Posterior vena cava (tissue), 2 donors: Measurements from ENCODE around the gene CLDND2. TPM values are rescaled to one million over a fixed set of nuclear protein-coding genes. Genes with fewer than 3 reads are reported as not detected.

ENCODE experiments used
- DNase-seq: peaks from one replicate; pipeline ENCODE4 v3.0.0-alpha.2; 2020; ENCODE audit warnings: low spot score
- intact Hi-C, 2 donors: fragments of 100-400 bp; cut with DNase I; formaldehyde crosslinking; loops; one replicate each; pipeline versions ENCODE4 v1.14.1 to v1.14.2; 2022 to 2023
- total RNA-seq, 2 donors: library from RNA; stranded (reverse); fragmentation: NEBNext Ultra II Directional; extraction: Animal tissue kit (Norgen Biotek cat#: 25700); gene quantifications; one replicate each; pipeline ENCODE4 v1.2.1, GENCODE V29; 2021
- donor health status: DM: yes; HTN: yes; CAD: no.
- donor health status: DM: yes; HTN: yes; CAD: no.

CLDND2 gene
- total RNA-seq, 2 donors from 2014 or later = 0.62 to 1.2 TPM

GRCh38 chr19:51339687-51340656 is 28.8 kb downstream of the CLDND2 start:
- intact Hi-C loops = loop anchor here in 1 of 2 donors (5.0 to 10.0 kb wide), 2 partner anchors 55 to 97 kb away; partner anchors contain the start of gene C19orf84
- peak; percentile 100 for DNase-seq

DNA sequence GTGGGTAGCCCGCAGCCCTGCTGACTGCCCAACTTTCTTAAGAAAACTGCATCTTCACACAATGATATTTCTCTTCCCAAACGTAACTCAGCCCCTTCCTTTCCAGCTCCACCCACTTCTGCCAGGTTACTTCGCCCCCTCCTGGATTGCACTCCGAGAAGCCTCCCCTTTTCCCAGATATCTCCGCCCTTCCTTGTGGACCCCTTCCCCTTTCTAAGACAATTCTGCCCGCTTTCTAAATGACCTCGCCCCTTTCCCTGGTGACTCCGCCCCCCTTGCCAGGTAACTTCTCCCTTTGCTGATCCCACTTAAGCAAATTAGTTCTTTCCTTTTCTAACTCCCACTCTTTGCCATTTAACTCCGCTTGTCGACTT is 29.5 kb downstream of the CLDND2 start:
- DNase-seq = no peak
- intact Hi-C loops = loop anchor here in 1 of 2 donors (5.0 to 10.0 kb wide), 2 partner anchors 56 to 98 kb away; partner anchors contain the start of gene C19orf84

- peak; percentile 94 for DNase-seq
- intact Hi-C loops = loop anchor here in 1 of 2 donors (5.0 to 10.0 kb wide), 2 partner anchors 56 to 99 kb away; partner anchors contain the start of gene C19orf84
These were observed 30.1 kb downstream of the CLDND2 start for GRCh38 chr19:51338563-51339312.

DNA sequence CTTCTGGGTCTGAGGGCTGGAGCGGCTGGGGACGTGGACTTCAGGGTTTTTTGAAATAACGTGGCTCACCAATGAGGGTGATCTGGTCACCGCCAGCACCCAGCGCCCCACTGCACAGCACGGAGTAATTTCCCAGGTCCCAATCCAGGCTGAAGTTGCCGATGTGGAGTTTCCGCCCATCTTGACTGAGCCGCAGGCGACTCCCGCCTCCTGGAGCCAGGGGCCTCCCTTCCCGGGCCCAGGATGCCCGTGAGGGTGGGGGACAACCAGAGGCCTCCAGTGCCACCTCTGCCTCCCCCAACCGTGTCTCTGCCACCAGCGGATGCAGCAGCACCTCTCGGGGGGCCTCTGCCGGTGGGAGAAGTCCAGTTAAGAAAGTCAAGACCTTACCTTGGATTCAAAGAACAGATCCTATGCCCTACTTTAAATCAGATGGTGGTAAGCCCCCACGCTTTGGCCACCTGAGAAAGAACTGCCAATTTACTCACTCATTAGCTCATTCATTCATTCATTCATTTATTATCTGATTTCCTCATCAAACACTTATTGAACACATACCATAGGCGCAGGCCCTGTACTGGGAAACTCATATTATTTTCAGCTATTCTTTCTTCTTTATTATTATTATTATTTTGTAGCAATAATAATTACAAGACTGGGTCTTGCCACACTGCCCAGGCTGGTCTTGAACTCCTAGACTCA is 30.8 kb downstream of the CLDND2 start:
- DNase-seq = no peak
- intact Hi-C loops = loop anchor here in 1 of 2 donors (5.0 to 10.0 kb wide), 2 partner anchors 57 to 99 kb away; partner anchors contain the start of gene C19orf84

GRCh38 chr19:51337141-51337860 is 31.5 kb downstream of the CLDND2 start:
- no peak for DNase-seq
- intact Hi-C loops = loop anchor here in 1 of 2 donors (5.0 to 10.0 kb wide), 2 partner anchors 58 to 100 kb away; partner anchors contain the start of gene C19orf84

DNA sequence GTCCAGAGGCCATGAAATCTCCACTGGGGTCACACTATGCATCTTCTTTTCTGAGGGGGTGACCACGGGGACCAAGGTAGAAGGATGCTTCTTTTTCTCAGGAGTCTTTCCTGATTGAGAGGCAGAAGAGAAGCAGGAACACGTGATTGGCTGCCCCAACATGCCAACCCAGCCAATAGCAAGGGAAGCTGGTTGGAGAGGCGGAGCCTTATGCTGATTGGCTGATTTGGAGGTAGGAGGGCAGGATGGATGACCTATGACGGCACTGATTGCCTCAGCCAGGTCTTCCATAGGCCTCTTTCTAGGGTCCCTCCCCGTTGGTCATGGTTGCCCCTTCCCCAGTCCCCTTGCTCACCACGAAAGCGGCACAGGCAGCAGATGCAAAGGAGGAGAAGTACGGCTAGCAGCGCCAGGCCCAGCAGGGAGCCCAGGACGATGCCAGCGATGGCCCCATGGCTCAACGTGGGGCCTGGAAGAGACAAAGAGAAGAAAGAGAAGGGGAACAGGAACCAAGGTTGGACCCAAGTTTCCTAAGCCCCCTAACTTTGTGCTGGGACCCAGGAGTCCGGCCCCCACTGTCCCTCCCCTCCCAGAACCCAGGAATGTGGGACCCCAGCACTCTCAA is 34.9 kb downstream of the CLDND2 start:
- intact Hi-C loops = loop anchor here in 1 of 2 donors (10.0 kb wide), 1 partner anchor 61 kb away; the partner anchor contains the start of gene C19orf84
- DNase-seq = no peak

DNA sequence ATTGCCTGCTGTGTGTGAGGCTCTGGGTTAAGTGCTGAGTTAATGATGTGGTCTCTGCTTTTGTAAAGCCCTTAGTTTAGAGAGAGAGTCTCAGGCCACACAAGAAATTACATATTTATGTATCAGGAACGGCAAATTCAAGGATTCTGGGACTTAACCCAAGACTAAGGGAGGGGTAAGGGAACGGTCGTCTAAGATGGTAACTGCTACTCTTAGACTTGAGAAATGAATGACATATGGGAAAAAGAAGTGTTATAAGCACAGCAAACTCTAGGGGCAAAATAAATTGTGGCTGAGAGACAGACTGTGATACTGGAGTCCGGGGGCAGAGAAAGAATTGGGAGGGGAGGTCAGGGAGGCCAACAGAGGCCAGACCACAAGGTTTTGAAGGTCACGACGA is 37.1 kb downstream of the CLDND2 start:
- intact Hi-C loops = loop anchor here in 1 of 2 donors (10.0 kb wide), 1 partner anchor 63 kb away; the partner anchor contains the start of gene C19orf84
- DNase-seq = no peak

GRCh38 chr19:51331193-51331592 is 37.6 kb downstream of the CLDND2 start:
- DNase-seq = no peak
- intact Hi-C loops = loop anchor here in 1 of 2 donors (10.0 kb wide), 1 partner anchor 64 kb away; the partner anchor contains the start of gene C19orf84

DNA sequence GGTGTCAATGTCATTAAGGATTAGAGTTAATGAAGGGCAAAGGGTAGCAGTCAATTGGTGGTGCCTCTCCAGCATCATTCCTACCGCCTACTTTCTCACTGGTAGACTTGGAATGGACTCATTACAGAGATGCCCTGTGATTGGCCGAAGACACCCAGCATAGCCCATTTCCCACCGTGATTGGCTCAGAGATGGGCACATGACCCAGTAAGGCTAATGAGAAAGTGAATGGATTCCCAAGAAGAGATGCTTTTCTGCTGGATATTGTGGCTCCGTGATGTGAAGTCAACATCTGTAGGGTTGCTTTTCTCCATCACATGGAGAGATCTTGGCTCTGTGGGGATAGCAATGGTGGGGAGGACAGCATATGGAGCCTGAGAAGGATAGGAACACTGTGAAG is 38.4 kb downstream of the CLDND2 start:
- no peak for DNase-seq
- intact Hi-C loops = loop anchor here in 1 of 2 donors (10.0 kb wide), 1 partner anchor 64 kb away; the partner anchor contains the start of gene C19orf84

DNA sequence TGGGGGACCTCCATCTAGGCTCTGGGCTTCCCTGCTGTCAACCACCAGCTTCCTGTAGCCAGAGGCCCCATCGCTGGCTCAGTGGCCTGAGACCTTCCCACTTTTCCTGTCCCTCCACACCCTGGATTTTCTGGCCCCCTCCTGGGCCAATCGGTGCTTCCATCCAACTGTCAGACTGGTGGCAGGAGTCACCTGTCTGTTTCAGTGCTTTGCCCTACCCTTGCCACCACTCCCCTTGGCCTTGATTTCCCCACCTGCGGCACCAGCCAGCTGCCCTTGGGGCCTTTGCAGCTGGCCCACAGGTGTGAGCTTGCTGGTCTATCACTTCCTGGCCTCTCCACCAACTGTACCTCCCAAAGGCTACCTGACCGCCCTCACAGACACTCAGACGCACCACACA is 39.4 kb downstream of the CLDND2 start:
- intact Hi-C loops = no loop called here

DNA sequence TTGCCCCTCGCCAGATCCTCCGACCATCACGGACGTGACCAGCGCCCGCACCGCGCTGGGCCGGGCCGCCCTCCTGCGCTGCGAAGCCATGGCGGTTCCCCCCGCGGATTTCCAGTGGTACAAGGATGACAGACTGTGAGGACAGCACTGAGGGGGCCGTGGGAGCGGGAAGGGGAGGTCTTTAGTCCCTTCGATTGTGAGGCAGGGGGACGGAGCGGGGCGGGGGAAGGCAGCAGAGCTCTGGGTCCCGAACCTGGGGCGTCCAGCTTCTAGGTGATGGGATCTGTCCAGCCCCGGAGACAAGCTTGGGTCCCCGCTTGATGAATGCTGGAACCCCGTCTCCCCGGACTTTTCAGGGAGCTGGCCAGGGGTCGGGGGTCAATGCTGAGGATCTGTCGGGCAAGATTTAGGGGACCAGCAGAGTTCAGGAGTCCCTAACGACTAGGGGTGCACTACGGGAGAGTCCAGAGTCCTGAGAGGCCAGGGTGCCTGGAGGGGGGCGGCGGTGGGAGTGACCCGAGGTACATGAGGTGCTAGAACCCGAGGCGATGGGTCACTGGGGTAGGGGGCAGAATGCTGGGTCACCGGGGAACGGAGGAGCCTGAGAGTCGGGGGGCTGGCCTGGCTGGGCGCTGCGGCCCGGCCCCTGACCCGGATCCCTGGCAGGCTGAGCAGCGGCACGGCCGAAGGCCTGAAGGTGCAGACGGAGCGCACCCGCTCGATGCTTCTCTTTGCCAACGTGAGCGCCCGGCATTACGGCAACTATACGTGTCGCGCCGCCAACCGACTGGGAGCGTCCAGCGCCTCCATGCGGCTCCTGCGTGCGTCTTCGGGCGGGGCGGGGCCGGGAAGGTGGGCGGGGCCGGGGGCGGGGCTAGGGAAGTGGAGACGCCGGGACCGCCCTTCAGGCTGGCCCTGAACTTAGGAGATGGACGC is 41.5 kb downstream of the CLDND2 start:
- intact Hi-C loops = no loop called here

More for the DNA sequence above, 39.4 kb downstream of the CLDND2 start:
- DNase-seq = no peak

DNA sequence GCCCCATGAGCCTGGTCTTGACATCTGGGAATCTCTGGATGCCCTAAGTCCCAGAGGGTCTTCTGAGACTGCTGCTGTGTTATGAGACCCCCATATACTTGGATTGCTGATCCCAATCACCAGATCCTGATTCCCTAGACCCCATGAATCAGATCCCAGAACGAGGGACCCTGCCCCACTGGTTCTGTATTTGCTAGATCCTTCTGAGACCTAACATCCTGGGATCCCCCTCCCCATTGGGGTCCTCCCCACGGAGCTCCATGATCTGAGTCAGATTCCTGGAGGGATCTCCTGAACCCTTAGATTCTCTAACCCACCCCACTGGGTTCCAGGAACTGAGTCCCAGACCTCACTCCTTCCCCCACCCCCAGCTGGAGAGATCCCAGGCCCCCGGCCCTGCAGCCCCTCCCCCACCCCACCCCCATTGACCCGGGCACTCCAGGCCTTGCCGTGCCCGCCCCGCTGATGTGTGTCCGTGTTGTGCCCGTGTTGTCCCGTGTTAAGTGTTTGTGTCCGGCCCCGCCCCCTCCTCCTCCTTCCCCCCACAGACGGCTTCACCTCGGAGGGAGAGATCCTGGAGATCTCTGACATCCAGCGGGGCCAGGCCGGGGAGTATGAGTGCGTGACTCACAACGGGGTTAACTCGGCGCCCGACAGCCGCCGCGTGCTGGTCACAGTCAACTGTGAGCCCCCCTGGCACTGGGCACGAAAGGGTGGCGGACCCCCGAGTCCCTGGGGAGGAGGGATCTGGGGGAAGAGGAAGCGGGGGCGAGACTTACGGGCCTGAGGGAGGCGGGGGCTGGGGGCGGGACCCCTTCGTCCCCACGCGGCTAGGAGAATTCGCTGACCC is 42.4 kb downstream of the CLDND2 start:
- intact Hi-C loops = no loop called here
- peak; percentile 77 for DNase-seq

More for the DNA sequence above, 41.5 kb downstream of the CLDND2 start:
- DNase-seq = peak; percentile 89

DNA sequence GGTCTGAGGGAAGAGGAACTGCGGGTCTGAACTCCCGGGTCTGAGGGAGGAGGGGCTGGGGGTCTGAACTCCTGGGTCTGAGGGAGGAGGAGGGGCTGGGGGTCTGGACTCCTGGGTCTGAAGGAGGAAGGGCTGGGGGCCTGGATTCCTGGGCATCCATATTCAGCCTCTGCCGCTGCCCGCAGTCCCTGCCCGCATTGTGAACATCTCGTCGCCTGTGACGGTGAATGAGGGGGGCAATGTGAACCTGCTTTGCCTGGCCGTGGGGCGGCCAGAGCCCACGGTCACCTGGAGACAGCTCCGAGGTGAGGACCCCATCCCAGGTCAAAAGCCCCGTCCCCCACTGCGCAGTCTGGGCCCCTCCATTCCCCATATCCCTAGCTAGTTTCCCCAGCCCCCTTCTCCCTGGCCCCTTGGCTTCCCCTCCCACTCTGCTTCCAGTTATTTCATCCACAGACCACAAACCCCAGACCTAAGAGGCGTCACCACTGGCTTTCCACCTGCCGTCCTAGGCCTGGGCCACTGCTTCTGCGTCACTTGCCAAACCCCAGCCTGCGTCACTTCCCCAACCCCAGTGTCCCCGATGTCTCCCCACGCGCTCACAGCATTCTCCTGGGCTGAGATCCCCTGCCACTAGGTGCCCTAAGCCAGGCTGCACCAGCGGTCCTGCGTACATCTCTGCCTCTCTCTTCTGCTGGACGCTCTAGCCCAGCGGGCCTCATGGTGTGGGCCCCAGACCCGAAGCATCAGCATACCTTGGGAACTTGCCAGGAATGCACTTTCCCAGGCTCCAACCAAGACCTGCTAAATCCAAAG is 43.4 kb downstream of the CLDND2 start:
- DNase-seq = peak; percentile 74
- intact Hi-C loops = no loop called here

DNA sequence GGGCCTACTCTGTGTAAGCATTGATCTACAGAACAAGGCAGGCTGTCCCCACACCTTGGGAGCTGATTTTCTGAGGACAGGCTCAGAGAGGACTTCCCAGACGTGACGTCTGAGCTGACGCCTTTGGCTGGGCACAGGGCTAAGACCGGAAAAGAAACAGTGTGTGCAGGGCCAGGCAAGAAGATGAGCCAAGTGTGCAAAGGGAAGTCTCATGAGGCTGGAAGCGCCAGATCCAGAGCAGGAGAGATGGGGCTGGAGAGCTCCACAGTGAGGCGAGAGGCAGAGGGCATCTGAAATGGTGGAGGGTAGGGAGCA is 44.7 kb downstream of the CLDND2 start:
- intact Hi-C loops = no loop called here
- DNase-seq = peak; percentile 83
